LNCaP clone FGC (cell line): Measurements from ENCODE around the gene SV2C.

Source experiments
- DNase-seq: peaks from one replicate; pipeline ENCODE4 v3.0.0-alpha.2; 2011; ENCODE audit warnings: low read depth
- H3K4me3 ChIP-seq: 2 replicates; pipeline ENCODE4 v1.5.1; 2011; ENCODE audit warnings: mild to moderate bottlenecking, low read depth, low read length, control low read depth
- TF ChIP-seq, protein P1 (sequence below): IDR thresholded peaks from 2 replicates; pipeline ENCODE4 v1.5.1; 2012; ENCODE audit warnings: mild to moderate bottlenecking; ENCODE audit not compliant: control insufficient read depth, insufficient read depth; ENCODE audit errors: extremely low read depth

Gene SV2C

DNA sequence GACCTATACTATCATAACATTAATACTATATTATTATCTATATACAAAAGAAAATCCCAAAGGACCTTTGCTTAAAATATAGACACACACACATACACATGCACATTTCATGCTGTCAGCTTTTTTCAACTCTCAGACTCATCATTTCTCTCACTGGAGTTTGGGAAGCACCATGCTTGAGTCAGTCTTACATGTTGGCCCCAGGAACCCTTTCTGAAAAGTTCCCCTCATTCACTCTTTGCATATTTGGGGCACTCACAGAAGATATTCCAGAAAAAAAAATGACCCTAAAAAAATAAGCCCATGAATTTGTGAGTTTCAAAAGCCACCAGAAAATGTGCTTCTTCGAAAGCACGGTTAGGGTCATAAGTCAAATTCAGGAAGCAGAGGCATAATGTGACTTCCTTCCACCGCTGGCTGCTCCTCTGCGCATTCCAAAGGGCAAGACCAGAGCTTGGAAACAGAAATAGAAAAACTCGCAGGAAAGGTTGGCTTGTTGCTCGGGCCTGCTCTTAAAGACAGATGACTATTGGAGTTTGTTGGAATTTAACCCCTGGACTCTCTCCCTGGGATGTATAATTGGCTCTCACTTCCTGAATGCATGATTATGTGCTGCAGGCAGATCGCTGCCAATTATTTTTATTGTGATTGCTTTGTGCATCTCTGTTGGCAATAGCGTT is 190.2 kb downstream of the SV2C start:
- no peak for DNase-seq
- TF ChIP-seq, protein P1, sequence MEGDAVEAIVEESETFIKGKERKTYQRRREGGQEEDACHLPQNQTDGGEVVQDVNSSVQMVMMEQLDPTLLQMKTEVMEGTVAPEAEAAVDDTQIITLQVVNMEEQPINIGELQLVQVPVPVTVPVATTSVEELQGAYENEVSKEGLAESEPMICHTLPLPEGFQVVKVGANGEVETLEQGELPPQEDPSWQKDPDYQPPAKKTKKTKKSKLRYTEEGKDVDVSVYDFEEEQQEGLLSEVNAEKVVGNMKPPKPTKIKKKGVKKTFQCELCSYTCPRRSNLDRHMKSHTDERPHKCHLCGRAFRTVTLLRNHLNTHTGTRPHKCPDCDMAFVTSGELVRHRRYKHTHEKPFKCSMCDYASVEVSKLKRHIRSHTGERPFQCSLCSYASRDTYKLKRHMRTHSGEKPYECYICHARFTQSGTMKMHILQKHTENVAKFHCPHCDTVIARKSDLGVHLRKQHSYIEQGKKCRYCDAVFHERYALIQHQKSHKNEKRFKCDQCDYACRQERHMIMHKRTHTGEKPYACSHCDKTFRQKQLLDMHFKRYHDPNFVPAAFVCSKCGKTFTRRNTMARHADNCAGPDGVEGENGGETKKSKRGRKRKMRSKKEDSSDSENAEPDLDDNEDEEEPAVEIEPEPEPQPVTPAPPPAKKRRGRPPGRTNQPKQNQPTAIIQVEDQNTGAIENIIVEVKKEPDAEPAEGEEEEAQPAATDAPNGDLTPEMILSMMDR, result no peak
- H3K4me3 ChIP-seq, result no peak overlapping the region

DNA sequence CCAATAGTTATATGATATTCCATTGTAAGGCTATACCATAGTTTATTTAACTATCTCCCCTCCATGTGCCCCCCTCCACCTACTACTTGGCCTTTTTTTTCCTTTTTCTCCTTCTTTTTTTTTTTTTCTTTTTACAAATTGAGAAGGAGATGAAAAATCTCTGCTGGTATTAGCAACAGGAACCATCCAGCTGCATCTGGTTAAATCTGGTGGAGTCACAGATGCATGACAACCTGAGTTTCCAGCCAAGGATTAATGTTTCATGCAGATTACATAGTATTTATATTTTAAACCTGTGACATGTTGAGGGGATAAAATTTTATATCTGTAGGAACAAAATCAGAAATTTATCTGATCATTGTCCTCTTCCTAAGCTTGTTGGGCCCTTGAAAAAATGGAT is 191.4 kb downstream of the SV2C start:
- TF ChIP-seq, protein P1, result no peak
- DNase-seq, result no peak

DNA sequence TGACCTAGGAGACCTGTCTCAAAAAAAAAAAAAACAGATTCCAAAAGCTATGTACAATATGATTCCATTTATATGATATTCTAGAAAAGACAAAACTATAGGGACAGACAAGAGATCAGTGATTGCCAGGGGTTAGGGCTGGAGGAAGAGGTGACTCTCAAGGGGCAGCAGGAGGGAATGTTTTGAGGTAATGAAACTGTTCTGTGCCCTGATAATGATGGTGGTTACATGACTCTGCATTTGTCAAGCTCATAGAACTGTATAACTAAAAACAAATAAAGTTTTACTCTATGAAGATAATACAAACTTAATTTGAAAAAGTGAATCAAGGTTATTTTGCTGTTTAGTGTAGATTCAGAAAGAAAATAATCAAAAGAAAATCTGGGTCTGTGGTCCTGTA is 194.6 kb downstream of the SV2C start:
- DNase-seq, result no peak
- TF ChIP-seq, protein P1, result no peak
- no peak overlapping the region for H3K4me3 ChIP-seq

More for the DNA sequence above, 191.4 kb downstream of the SV2C start:
- no peak overlapping the region for H3K4me3 ChIP-seq

DNA sequence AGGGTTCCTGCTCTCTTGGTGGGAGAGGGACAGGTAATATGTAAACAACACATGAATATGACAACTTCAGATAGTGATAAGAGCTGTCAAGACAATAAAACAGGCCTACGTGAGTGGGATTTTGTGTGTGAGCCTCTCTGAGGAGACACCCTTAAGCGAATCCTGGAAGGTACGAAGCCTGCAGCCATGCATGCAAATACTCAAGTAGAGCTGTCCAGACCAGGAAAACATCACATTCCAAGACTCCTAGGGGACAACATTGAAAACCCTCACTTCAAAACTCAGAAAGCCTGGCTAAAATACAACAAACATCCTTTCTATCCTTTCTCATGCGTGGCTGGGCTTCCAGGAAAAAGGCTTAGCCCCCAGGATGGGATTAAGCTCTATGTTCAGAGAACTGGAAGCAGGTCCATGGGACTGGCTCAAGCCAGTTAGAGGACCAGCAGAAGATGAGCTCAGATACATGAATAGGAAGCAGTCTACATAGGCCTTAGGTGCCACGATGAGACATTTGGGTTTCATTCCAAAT is 195.1 kb downstream of the SV2C start:
- no peak overlapping the region for H3K4me3 ChIP-seq
- TF ChIP-seq, protein P1, result no peak
- no peak for DNase-seq

DNA sequence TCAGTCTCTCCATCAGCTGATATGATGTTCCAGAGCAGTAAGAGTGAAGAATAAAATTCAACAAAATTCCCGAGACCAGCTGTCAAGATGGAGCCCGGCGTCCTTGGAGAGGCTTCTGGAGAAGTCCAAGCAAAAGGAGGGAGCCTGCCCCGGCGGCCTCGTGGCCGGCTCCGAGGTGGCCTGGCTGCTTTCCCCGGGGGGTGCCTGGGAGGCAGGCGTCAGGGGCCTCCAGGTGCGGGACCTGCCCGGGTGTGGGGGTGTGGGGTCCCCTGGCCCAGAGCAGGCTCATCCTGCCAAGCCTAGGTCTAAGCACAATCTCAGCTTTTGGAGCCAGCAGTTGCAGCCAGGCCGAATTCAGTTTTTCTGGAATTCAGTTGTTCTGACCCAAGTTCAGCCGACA is 197.3 kb downstream of the SV2C start:
- TF ChIP-seq, protein P1, result no peak
- no peak overlapping the region for H3K4me3 ChIP-seq
- no peak for DNase-seq

DNA sequence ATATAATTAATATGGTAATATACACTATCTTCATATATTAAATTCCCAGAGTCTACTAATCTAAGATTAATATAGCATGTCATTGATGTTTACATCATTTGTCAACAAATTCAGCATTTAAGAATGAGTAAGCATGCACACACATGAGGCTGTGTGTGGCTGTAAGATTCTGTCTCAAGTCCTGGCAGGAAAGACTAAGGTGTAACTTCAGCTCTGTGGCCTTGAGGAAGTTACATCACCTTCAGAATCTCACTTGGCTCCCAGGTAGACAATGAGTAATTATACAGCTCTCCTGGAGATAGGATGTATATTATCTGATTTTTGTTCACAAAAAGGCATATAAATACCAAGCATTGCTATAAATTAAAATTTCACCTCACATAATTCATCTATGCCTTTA is 200.5 kb downstream of the SV2C start:
- DNase-seq, result no peak
- TF ChIP-seq, protein P1, result no peak
- H3K4me3 ChIP-seq, result no peak overlapping the region

DNA sequence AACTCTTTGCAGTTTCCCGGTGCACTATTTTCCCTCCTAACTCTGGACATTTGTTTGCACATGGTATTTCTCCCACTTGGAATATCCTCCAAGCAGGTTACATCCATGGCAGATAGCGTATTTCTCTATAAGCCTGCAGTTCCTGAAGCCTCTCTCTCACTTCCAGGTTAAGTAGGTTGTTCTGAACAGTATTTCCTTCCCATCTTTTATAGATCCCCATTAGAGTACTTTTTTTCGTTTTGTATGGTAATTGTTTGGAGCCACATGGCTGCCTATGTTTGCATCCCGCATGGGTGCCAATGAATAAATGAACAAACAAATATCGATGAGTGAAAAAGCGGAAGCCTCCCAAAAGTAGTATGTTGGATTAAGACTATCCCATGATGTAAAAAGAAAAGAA is 206.5 kb downstream of the SV2C start:
- DNase-seq, result no peak
- TF ChIP-seq, protein P1, result no peak
- H3K4me3 ChIP-seq, result no peak overlapping the region
